ENCODE data around the gene BCAS1. TPM values are rescaled to one million over a fixed set of nuclear protein-coding genes. Genes with fewer than 3 reads are reported as not detected.
"Not testable (repeated sequence)": the region's sequence is repeated elsewhere in the genome, so short reads cannot be mapped to it uniquely, and the experiment has no call there.

The BCAS1 gene
- polyA plus RNA-seq, 5 donors: 0.54 to 1.2 (median 0.85) TPM

DNA sequence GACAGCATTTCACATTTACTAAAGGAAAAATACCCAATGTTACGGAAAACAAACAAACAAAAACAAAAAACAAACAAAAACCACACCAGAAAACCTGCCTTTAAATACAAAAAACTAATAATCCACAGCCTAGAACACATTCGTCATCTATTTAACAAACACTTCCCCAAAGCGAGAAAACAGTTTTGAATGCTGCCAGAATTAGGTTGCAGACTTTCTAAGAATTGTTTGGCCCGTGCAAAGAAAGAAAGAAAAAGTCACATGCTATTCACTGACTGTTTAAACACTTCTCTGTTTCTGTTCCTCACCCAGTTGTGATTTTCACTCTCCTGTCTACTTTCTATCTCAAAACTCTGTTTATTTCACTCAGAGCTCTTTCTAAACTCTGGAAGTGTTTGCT is 52.5 kb downstream of the BCAS1 start:
- no peak for DNase-seq

DNA sequence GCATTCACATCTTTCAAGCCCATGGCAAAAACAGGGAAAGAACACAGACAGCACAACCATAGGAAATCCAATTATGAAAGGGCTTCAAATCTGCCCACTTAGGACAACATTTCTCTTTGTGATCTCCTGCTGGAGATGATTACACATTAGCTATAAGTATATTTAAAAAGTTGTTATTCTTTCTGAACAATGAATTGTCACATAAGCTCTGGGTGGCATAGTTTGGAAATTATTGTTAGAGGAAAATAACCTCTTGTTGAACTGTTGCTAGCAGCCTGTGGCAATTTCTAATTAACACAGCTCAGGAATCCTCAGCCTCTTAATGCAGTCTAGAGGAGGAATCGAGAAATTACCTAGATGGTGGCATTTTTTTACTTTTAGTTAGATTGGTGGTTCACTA is 54.9 kb downstream of the BCAS1 start:
- no peak for DNase-seq

DNA sequence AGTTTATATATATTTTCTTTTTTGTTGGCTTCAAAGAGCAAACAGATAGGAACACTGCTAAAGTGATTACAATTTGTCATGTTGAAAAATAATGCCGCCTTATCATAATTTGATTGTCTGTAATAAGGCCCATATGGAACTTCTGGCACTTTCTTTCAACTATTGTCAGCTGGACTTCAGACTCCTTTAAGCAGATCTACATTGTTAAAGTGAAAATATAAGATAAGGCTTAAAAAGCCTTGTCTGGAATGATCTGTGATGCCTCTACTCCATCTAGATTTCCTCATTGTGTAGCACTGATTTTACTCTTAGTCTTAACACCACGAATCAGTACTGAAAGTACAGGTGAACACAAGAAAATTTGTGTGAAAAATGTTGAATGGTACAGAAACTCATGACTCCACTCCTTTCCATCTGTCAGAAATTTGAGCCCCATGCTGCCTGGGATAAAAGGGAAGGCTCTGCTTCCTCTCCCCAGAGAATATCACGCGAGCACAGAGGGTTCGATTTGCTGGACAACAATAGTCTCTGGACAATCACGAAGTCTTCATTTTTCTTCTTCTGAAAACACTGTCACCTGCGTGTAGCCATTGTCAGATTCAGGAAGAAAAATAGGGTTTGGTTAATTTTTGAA is 56.0 kb downstream of the BCAS1 start:
- peak; percentile 16 to 27 for DNase-seq

DNA sequence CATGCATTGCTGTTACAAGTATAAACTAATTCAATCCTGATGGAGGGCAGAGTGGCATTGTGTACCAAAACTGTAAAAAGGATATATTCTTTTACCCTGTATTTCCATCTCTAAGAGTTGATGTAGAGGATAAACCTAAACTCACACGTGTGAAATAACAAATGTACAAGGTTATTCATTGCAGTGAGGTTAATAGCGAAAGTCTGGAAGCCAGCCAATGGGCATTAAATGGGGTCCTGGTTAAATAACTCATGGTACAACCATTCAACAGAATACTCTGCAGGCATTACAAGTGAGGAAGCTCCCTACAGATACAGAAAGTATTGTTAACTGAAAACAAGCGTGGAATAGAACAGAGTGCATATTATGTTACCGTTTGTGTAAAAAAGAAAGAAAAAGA is 56.9 kb downstream of the BCAS1 start:
- DNase-seq: no peak

DNA sequence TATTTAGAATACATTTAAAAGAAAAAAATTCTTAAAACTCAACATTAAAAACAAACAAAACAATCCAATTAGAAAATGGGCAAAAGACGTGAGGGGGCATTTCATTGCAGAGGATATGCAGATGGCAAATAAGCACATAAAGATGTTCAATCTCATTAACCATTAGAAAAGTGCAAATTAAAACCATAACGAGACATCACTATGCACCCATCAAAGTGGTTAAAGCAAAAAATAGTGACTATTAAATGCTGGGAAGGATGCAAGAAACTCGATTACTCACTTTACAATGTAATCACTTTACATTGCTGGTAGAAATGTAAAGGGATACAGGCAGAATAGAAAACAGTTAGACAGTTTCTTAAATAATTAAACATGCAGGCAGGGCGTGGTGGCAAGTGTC is 59.0 kb downstream of the BCAS1 start:
- no peak for DNase-seq

DNA sequence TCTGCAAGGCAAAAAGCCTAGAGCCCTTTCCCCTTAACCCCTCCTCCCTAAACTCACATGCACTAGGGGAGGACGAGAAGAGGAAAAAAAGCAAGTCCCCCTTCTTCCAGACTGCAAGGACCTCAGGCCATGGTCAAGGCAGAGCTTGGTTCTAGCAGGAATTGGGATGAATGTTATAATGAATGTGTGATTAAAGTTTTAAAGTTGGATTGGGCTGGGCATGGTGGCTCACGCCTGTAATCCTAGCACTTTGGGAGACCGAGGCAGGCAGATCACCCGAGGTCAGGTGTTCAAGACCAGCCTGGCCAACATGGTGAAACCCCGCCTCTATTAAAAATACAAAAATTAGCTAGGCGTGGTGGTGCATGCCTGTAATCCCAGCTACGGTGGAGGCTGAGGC is 64.2 kb downstream of the BCAS1 start:
- DNase-seq: not testable (repeated sequence)

DNA sequence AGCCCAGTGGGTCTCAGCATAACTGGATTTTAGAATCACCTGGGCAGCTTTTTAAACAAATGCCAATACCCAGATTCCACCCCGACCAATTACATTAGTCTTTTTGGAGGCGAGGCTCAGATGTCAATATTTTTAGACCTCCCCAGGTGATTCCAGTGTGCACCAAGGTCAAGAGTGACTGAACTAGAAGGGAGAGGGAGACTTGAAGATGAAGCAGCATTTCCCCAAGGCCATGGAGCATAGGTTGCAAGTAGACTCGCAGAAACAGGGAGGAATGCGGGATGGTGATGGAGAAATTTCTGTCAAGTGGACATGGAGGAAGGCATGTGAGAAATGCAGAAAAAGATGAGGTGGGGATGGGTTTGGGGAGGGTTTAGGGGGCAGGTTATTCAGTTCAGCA is 64.9 kb downstream of the BCAS1 start:
- DNase-seq: no peak

DNA sequence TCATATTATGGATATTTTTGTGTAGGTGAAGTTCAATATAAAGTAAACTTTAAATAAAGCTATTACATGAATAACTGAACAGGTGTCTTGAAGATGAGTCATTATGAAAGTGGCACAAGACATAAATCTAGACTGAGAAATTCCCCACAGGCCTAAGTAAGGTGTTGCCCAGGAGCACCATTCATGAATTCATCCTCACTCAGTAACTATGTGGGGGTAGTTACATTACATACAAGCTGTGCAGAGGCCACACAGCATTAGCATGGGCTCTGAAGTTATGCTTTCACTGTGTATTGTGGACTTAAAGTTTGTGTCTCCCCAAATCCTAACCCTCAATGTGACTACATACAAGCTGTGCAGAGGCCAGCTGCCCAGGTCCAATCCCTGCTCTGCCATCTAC is 65.9 kb downstream of the BCAS1 start:
- DNase-seq: no peak

DNA sequence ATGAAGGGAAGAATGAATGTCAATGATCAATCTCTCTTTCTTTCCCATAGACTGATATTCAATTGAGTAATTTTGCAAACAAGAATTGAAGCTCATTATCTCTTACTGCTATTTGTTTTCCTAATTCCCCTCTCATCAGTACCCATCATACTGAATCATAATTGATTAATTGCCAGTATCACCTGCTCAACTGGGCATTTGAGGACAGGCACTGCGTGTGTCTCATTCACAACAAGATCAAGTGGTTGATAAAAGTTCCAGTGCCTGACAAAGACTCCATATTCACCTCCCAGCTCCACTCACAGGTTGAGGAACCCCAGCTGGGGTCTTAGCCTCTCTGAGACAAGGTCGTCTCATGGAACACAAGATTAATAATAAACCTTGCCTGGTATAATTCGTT is 67.7 kb downstream of the BCAS1 start:
- no peak for DNase-seq

DNA sequence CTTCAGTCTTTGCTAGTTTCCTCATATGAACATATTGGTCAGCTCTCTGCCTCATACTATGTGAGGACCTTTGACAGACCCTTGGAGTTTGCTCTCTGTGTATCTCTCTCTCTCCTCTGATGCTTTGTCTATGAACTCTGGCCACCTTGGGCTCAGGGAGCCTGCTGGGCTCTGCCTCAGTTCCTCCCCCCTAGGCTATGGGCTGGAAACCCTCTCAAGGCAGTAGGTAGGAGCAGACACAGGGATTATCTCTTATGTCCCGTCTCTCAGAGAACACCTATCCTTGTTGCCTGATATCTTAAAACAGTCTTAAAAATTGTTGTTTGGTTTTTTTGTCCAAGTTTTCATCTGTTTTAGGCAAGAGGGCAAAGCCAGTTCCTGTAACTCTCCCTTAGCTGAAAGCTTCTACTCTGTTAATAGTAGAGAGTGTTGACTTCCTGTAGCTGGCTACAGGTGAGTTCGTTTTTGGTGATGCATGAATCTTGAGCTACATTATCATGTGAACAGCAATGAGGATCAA is 68.3 kb downstream of the BCAS1 start:
- DNase-seq: no peak

DNA sequence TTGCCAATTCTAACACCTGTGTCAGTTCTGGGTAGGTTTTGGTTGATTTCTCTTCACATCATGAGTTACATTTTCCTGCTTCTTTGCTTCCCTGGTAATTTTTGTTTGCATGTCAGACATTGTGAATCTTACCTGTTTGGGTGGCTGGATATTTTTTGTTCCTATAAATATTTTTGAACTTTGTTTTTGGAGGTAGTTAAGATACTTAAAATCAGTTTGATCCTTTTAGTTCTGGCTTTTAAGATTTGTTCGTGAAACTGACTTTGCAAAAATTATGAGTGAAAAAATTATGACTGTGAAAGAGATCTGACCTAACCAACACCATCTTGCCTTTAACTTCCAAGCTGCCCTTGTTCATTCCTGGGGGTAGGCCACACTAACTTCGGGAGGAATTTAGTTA is 69.5 kb downstream of the BCAS1 start:
- no peak for DNase-seq

DNA sequence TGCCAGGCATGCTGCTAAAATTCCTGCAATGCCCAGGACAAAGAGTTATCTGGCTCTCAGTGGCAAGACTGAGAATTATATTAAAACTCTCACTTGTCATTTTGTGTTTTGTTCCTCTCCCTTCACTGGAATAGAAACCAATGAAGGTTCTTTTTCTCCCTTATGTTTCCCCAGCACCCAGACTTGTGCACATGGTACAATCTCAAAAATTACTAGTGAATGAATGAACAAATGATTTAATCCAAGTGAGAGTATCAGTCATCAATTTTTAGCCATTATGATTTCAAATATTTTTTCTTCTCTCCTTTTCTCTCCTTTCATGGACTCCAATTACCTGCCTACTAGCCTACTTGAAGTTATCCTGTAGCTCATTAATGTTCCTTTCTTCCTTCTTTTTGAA is 70.1 kb downstream of the BCAS1 start:
- no peak for DNase-seq

DNA sequence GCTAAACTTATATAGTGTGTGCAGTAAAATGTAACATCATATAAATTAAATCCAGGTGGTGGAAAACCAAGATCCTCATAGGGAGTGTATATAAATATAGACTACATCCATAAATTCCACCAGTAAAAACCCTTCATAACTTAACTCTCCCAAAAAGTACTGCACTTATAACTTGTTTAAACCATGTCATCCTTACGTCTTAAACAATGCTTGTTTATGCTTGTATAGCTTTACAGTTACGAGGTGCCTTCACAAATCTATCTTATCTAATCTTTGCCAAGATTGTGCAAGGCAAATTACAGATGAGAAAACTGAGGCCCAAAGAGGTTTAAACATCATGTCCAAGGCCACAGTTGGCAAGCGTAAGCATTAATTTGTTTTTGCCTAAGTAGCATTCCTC is 71.3 kb downstream of the BCAS1 start:
- no peak for DNase-seq

DNA sequence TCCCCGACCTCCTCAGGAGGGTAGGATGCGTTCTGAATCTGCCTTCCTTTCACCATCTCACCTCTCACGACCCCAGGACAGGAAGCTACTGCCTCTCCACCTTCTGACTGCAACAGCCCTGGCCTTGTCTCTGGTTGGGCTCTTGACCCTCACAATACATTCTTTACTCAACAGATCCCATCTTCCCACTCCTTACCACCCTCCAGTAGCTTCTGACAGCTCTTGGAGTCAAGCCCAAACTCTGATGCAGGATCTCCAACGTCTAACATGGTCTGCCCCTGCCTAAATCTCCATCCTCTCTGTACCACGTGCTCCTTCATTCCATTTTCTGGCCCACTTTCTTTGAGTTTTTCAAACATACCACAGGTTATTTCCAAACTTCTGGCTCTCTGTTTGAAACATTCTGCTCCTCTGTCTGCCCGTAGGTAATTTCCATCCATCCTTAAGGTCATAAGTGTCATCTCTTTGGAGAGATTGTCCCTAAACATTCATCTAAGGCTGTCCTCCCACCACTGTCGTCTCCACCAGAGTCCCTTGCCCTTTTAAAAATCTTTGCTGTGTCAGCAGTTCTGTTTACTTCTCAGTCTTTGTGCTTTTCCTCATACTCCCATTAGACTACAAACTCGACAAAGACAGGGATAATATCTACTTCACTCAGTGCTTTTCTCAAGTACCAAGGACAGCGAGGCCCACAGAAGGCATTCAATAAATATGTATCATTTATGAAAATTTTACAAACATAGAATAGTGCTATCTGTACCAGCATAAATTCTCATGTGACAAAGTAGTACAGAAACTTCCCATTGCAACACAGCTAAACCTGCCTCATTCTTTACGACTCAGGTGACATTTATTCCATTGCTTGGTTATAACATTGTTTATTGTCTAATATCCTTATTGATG is 73.6 kb downstream of the BCAS1 start:
- no peak for DNase-seq

DNA sequence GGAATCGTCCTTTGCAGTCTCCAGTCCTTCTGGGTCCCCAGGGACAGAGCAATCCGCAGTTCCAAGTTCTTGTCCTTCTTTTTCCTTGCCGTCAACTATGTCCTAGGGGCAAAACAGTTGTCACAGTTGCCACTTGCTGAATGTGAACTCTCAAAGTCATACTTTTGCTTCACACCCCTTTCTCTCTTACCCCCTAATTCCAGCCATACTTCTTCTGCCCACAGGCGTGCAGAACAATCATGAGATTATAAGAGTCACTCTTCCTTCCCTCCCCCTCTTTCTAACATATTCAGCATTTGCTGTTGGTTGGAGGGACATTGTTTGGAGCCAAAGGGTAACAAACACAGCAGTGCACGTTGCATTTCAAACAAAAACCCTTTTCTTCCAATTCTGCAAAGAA is 74.4 kb downstream of the BCAS1 start:
- DNase-seq: no peak

DNA sequence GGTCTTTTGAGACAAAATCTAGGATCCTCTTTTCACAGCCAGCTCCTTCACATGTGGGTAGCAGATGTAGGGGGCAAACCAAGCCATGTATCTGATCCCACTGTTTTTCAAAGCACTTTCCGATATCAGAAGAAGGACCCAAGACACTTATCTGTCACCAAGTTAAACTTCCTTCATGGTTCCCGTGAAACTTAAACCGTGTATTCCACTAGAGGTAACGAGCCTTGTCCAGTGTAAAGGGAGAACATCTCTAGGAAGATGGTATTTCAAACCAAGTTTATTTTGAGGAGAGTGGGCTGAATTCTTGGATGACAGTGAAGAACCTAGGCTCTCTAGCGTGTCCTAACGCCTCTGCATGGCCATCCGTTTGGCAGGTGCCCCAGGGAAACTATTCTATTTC is 76.3 kb downstream of the BCAS1 start:
- no peak for DNase-seq

DNA sequence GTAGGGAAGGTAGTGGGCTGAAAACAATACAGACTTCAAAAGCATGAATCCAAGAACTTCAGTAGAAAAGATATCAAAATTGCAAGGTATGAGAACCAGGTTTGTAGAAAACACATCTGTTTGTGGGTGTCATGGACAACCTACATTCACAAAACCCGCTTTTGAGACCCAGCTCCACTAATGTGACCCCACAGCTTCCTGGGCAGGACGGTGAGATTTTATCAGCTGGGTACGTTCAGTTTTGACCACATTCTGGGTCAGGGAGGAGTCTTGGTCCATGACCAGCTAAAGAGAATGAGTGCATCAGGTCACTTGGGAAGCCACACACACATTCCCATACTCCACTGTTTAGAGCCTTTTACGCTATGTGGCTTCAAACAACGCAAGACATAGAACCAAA is 77.1 kb downstream of the BCAS1 start:
- no peak for DNase-seq

DNA sequence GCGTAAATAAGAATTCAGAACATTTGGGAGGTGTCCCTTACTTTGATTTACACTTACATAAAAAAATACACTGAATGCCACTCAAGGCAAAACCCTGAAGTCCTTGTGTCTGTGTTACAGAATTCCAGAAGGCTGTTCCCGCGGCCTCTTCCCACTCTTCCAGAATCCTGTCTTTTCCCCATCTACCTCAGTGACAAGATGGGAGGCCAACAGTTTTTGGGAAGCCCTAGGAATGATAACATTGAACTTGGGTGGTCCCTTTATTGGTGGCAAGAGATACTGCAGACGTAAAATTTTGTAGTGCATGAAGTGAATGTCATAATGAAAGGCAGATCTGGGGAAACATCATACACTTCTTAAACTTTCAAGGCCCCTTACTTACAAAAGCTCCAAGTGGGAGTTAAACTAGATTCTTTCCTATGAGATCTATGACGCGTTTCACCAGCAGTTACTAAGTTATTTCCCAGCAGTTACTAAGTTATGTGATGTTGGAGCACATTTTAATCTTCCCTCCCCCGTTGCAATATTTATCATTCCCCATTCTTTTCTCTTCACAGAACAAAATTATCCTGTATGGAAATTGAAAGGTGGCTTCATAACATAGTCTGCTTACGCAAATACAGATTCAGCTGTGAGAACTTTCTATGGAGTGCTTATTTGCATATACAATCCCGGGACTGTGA is 79.5 kb downstream of the BCAS1 start:
- no peak for DNase-seq

DNA sequence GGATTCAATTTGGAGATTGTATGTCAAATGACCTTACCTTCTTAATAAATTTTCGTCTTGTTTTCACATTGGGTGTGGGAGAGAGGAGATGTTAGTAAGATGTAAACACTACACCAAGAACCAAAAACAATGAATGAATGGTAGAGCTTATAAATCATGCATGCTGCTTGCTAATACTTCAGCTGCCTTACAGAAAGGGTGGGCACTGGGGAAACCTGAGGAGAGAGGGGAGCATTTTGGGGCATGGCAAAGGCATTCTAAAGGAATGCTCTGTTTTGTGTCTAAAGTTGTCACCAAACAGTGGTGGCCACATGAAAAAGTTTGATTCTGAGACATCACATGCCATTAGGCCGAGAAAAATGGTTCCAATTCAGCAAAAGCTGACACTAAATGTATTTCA is 80.4 kb downstream of the BCAS1 start:
- DNase-seq: no peak

DNA sequence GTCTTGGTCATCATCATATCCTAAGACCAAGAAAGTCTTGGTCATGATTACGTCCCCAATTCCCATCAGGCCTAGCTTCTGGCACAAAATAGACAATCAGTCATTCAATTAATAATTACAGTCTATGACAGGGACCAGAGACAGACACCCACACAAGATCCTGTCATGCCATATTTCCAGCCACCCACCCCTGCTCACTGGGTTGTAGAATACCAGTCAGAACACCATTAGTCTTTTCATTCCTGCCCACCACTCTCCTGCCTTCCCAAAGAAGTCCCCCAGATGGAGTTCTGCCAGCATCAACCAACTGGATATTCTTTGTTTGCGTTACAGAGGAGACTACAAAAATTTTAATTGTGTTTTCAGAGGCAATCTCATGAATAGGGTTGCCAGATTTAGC is 81.0 kb downstream of the BCAS1 start:
- no peak for DNase-seq

DNA sequence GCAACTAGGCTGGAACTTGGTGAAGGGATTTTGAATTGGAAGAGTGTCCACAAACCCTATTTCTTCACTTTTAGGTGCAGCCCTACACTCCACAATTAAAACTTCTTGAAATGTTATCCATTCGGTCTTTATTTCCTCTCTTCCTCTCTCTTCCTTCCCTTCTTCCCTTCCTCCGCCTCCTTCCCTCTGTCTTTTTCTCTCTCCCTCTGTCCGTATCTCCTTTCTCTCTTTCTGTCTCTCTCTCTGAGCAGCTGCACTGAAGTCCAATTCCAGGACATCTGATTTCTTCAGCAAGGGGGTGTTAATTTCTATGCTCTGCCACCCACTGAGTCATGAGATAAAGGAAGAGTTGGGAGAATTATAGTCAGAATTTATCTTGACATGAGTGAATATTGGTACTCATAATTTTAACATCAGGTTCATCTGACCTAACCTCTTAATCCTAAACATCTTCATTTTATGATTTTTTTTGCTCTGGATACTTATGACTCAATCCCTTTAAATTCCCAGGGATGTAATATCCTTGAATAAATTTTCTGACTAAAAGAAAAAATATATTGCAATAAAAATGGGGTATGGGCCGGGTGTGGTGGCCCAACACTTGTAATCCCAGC is 84.2 kb downstream of the BCAS1 start:
- no peak for DNase-seq

DNA sequence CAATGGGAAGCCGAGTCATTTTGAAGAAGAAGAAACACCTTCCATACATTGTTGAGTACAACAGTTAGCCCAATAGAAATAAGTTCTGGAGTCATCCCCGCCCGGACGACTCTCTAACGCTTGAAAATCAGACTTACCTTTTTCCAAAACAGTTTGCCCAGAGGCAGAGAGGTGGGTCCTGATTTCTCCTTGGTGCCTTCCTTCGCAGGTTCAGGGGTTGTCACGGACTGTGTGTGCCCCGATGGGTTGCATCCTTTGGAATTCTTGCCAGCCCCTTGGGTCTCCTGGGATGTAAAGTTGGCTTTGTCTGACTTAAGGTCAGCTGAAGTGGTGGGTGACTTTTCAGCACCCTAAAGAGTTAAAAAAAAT is 85.3 kb downstream of the BCAS1 start:
- no peak for DNase-seq
